Activated T-cell treated with anti-CD3 and anti-CD28 coated beads for 48 hours (primary cell): Measurements from ENCODE around the gene ATP5PB.

ENCODE experiments used
- DNase-seq: peaks from one replicate; pipeline ENCODE4 v3.0.0-alpha.2; 2020; ENCODE audit warnings: low read depth

The ATP5PB gene, protein sequence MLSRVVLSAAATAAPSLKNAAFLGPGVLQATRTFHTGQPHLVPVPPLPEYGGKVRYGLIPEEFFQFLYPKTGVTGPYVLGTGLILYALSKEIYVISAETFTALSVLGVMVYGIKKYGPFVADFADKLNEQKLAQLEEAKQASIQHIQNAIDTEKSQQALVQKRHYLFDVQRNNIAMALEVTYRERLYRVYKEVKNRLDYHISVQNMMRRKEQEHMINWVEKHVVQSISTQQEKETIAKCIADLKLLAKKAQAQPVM

DNA sequence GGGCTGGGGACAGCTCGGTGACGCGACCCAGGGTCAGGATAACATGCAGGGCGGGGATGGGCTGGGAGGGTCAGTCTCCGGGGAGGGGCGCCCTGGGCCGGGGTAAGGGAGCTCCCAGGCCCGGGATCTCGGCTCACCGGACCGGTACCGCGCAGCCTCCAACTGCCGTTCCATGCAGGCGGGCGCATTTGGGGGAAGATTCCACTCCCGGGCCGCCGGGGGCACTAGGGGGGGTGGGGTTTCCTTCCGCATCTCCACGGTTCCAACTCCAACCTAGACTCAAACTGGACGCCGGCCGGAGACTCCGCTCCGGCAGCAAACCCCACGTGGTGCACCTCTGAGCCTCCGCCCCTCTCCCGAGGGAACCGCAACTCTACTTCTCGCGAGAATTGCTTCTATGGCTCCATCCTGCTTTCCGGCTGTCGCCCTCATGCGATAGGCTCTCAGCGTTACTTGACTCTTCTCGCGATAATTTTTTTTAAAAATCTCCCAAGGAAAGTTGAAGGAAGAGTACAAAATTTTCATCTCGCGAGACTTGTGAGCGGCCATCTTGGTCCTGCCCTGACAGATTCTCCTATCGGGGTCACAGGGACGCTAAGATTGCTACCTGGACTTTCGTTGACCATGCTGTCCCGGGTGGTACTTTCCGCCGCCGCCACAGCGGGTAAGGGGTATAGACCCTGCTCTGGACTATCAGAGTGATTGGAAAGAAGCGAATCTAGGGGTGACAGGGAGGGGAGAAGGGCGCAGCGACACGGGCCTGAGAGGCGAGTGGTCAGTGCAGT is at the start of gene ATP5PB, which contains the start of gene WDR77:
ATP5PB (plus strand) TSS at position 547 of the 785 bp plus-strand sequence; CDS start at position 625, 78 bp downstream.
WDR77 (minus strand) TSS at position 339 of the 785 bp plus-strand sequence; CDS start at position 252, 87 bp downstream.
- peak; percentile 84 for DNase-seq

- peak; percentile 8 for DNase-seq
Measured at GRCh38 chr1:111399792-111400610, 49.3 kb upstream of the ATP5PB start.

DNA sequence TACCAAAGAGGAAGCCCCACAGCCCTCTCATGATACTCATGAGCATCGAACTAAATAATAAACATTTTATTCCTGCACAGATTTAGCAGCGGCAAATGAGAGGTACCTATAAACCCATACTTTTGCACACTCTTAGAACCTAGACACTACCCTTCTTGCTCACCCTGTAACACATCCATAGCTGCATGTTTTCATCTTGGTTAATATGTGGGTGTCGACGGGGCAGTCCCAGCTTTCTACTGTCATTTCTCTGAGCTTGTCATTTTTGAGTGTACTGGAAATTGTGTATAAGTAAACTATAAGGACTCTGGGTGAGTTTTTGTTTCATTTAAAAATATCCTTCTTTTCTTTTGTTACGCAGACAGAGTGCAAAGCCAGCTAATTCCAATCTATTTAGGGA is 47.2 kb upstream of the ATP5PB start:
- DNase-seq = no peak

DNA sequence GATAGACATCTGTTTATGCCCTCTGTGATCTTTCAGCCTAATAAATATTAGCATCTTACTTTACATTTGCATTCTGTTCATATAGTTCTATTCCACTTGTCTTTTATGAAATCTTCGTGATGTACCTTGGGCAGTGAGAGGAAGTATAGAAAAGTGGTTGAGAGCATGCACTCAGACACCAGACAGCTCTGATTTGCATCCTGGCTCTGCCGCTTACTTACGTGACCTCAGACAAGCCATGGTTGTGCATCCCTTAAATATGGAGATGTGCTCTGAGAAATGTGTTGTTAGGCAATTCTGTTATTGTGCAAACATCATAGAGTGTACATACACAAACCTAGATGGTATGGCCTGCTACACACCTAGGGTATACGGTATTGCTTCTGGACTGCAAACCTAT is 44.7 kb upstream of the ATP5PB start:
- DNase-seq = no peak

DNA sequence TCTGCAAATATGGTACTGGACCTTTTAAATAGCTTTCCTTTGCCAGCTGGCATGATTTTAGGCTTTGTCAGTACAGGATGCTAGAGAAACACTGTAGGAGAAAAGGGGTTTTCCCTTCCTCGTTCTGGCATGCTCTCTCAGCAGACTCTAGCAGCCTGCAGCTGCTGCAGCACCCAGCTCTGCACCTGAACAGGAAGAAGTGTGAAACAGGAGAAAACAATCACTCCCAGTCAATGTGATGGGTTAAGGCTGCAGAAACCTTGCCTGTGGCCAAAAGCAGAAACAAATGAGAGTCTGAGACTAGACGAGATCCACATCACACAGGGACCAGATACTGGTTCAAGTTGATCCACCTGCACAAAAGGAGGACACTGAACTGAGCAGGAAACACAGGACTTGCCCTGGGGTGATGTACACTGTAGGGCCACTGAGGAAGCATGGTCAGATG is 42.9 kb upstream of the ATP5PB start:
- peak; percentile 17 for DNase-seq

GRCh38 chr1:111407301-111407700 is 42.0 kb upstream of the ATP5PB start:
- DNase-seq = no peak

- DNase-seq = no peak
Measured at GRCh38 chr1:111412839-111413238, 36.4 kb upstream of the ATP5PB start.

DNA sequence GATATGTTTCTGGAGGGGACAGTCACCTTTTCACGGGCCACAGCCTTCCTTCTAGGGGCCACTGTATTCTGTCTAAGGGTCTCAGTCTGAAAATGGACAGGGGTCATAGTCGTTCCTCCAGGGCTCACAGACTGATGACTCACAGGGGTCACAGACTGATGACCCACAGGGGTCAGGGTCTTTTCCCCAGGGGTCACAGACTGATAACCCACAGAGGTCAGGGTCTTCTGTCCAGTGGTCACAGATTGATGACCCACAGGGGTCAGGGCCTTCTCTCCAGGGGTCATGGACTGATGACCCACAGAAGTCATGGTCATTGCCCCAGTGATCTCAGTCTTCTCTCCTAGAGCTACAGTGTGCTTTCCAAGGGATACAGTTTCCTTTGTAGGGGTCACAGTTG is 34.5 kb upstream of the ATP5PB start:
- no peak for DNase-seq

DNA sequence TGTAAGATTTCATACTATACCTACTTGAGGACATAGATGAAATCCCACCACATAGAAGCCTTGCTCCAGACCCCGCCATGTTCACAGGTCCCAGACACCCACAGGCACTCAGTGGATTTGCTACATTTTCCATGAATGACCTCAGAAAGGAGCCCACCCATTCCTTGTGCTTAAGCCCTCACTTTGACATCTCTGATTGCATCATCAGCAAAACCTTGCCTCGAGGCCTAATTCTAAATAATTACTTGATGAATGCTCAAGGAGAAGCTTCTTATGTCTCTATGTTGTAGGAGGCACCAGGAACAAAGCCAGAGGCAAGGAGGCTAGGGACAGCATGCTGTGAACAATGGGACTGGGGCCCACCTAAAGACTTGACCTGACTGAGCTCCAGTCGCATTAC is 33.8 kb upstream of the ATP5PB start:
- DNase-seq = no peak

GRCh38 chr1:111417755-111418154 is 31.5 kb upstream of the ATP5PB start:
- DNase-seq = no peak

GRCh38 chr1:111419037-111419436 is 30.2 kb upstream of the ATP5PB start:
- DNase-seq = no peak

GRCh38 chr1:111420377-111420776 is 28.9 kb upstream of the ATP5PB start:
- DNase-seq = no peak

DNA sequence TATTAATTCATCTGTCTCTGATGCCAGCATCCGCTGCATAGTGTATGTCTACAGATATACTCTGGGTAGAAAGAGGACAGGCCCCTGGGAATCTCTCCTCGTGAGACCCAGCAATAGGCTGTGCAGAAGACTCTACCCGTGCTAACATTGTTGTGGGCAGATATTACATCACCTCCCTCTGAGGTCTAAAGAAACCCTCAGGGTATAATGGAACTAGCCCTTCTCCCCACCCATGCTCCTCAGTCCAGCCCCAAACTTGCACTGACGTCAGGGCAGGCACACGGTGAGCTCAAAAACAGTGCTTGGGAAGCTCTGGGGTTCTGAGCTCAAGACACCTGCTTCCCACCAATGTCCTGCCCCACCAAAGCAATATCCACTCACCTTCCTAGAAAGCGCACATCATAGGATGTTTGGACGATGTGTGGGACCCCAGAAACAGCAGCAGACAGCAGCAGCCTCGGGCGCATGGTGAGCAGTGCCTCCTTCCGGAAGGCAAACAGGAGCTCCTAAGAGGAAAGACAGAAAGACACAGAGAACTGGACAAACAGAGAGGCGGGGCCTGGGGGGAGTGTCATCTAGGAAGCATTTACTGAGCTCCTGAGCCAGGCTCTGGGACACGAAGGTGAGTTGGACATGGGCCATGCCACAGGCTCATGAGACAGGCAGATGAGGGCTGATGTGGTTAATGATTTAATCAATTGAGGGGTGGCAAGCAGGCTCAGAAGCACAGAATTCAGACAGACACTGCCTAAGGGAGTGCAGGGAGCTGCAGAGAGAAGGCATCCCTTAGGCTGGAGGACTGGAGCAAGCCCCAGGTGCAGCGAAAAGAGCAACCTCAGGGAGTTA is 26.5 kb upstream of the ATP5PB start:
- no peak for DNase-seq

DNA sequence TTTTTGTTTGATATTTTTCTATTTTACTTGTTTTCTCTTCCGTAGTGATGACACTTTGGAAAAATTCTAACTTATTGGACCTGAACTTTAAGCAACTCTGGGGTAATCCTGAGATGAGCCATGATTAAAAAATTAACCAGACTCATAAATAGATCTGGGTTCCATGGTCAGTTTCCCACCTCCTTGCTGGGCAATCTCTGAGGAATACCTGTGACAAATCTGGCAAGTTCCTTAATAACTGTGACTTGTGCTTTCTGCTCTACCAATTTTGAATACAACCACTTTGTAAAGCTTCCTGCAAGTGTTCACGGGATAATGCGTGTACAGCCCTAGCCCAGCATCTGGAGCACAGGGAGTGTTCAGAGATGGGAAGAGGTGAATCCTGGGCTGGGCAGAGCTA is 25.0 kb upstream of the ATP5PB start:
- DNase-seq = no peak

- DNase-seq = no peak
Measured at GRCh38 chr1:111436726-111437125, 12.5 kb upstream of the ATP5PB start.

GRCh38 chr1:111439461-111440351 is 9.6 kb upstream of the ATP5PB start:
- no peak for DNase-seq

GRCh38 chr1:111441573-111442192 is 7.6 kb upstream of the ATP5PB start:
- peak; percentile 49 for DNase-seq

GRCh38 chr1:111442457-111442856 is 6.8 kb upstream of the ATP5PB start:
- DNase-seq = peak; percentile 6

GRCh38 chr1:111444031-111444430 is 5.2 kb upstream of the ATP5PB start:
- DNase-seq = no peak

DNA sequence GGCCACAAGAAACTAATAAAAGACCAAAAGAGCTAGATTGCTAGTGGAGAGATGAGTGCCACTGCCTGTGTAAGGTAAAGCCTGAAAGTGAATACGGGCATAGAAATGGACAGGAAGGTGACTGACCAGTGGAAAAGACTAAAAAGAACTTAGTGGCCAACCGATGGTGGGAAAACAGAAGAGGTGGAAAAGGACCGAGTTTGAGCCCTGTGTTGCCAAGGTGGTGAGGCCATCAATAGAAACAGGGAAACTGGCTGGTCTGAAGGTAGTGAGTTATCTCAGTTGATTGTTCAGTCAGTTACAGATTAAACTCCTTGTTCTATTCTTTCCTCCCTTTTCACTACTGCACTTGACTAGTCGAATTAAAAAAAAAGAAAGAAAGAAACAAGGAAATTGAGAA is 2.7 kb upstream of the ATP5PB start:
- no peak for DNase-seq
